HEK293T (cell line): ENCODE measurements around the gene BCL2L2.
"Not testable (repeated sequence)": the region's sequence is repeated elsewhere in the genome, so short reads cannot be mapped to it uniquely, and the experiment has no call there.

Source experiments
- CTCF ChIA-PET: fragments of 350-600 bp; formaldehyde crosslinking; extraction: SDS; loops from one replicate; lab custom pipeline; 2021; ENCODE audit warnings: antibody characterized with exemption, inconsistent platforms; lab: Yijun Ruan, JAX
- POLR2A ChIA-PET: fragments of 350-600 bp; formaldehyde crosslinking; extraction: SDS; loops from one replicate; lab custom pipeline; 2020; ENCODE audit warnings: antibody characterized with exemption, inconsistent platforms; lab: Yijun Ruan, JAX
- DNase-seq: peaks from one replicate; pipeline ENCODE4 v3.0.0; 2012; ENCODE audit warnings: mixed read lengths; ENCODE audit errors: extremely low spot score
- ARNT ChIP-seq: fragments of 450-650 bp; IDR thresholded peaks from 2 replicates; pipeline ENCODE4 v1.6.1; 2017; ENCODE audit warnings: mild to moderate bottlenecking
- BHLHE40 ChIP-seq: fragments of 450-650 bp; IDR thresholded peaks from 2 replicates; pipeline ENCODE4 v1.6.1; 2016; ENCODE audit warnings: mild to moderate bottlenecking, moderate library complexity, borderline replicate concordance
- CTBP1 ChIP-seq: fragments of 450-650 bp; IDR thresholded peaks from 2 replicates; pipeline ENCODE4 v1.6.1; 2016; ENCODE audit warnings: borderline replicate concordance
- ELF4 ChIP-seq: fragments of 450-650 bp; IDR thresholded peaks from 2 replicates; pipeline ENCODE4 v1.6.1; 2017; ENCODE audit warnings: antibody characterized with exemption
- FOXA1 ChIP-seq: fragments of 450-650 bp; IDR thresholded peaks from 2 replicates; pipeline ENCODE4 v1.6.1; 2016; ENCODE audit warnings: mild to moderate bottlenecking
- FOXK2 ChIP-seq: fragments of 450-650 bp; IDR thresholded peaks from 2 replicates; pipeline ENCODE4 v1.6.1; 2016; ENCODE audit warnings: mild to moderate bottlenecking
- FOXM1 ChIP-seq: fragments of 450-650 bp; IDR thresholded peaks from 2 replicates; pipeline ENCODE4 v1.6.1; 2017; ENCODE audit warnings: mild to moderate bottlenecking, borderline replicate concordance
- HDGF ChIP-seq: fragments of 450-650 bp; IDR thresholded peaks from 2 replicates; pipeline ENCODE4 v1.6.1; 2017; ENCODE audit warnings: antibody characterized with exemption, borderline replicate concordance
- L3MBTL2 ChIP-seq: fragments of 450-650 bp; conservative IDR thresholded peaks from 2 replicates; pipeline ENCODE4 v1.6.1; 2016; ENCODE audit warnings: mild to moderate bottlenecking
- LEF1 ChIP-seq: fragments of 450-650 bp; IDR thresholded peaks from 2 replicates; pipeline ENCODE4 v1.6.1; 2017; ENCODE audit warnings: mild to moderate bottlenecking, borderline replicate concordance
- NFRKB ChIP-seq: fragments of 450-650 bp; IDR thresholded peaks from 2 replicates; pipeline ENCODE4 v1.6.1; 2016; ENCODE audit warnings: mild to moderate bottlenecking, moderate library complexity
- PKNOX1 ChIP-seq: fragments of 450-650 bp; IDR thresholded peaks from 2 replicates; pipeline ENCODE4 v1.6.1; 2016
- SP1 ChIP-seq: fragments of 450-650 bp; IDR thresholded peaks from 2 replicates; pipeline ENCODE4 v1.6.1; 2017
- SUZ12 ChIP-seq: fragments of 450-650 bp; IDR thresholded peaks from 2 replicates; pipeline ENCODE4 v1.6.1; 2016; ENCODE audit warnings: mild to moderate bottlenecking
- TARDBP ChIP-seq: fragments of 450-650 bp; IDR thresholded peaks from 2 replicates; pipeline ENCODE4 v1.6.1; 2016
- ZNF384 ChIP-seq: fragments of 450-650 bp; IDR thresholded peaks from 2 replicates; pipeline ENCODE4 v1.6.1; 2016

Gene BCL2L2

GRCh38 chr14:23322568-23323517 lies 16.2 kb downstream of the BCL2L2 start:
- DNase-seq = no peak
- CTCF ChIA-PET = interaction anchor here (0.6 to 2.6 kb wide), 6 partner anchors 16 to 216 kb away, joined by 3 to 13 read pairs (median 4); partner anchors contain the start of gene BCL2L2
- POLR2A ChIA-PET = interaction anchor here (0.7 to 8.9 kb wide), 18 partner anchors 11 to 792 kb away, joined by 3 to 256 read pairs (median 6); partner anchors contain the start of genes AP1G2, BCL2L2, CMTM5 and DCAF11
- TF ChIP-seq SP1 = no peak

DNA sequence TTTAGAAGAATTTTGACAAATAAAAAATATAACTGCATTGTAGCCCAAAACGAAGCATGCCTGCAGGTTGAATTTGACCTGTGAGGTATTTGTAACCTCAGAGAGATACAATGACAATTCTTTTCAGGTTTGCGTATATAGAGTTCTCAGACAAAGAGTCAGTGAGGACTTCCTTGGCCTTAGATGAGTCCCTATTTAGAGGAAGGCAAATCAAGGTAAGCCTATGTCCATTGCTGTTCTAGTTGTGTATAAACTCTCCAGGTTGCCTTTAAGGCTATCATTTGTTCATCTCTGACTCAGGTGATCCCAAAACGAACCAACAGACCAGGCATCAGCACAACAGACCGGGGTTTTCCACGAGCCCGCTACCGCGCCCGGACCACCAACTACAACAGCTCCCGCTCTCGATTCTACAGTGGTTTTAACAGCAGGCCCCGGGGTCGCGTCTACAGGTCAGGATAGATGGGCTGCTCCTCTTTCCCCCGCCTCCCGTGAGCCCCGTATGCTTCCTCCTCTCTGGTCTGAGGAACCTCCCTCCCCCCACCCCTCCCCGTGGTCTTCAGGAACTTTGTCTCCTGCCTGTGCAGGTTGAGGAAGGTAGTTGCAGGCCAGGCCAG lies 17.3 kb downstream of the BCL2L2 start:
- POLR2A ChIA-PET = interaction anchor here (0.9 to 8.9 kb wide), 2 partner anchors 20 to 30 kb away, joined by 4 to 256 read pairs; partner anchors contain the start of genes BCL2L2 and PPP1R3E
- no peak for DNase-seq
- TF ChIP-seq HDGF (no peak), FOXK2 (no peak), LEF1 (no peak), FOXA1 (no peak), SP1 (no peak), ARNT (no peak), L3MBTL2 (no peak), NFRKB (no peak), FOXM1 (no peak), TARDBP (no peak), CTBP1 (no peak), PKNOX1 (no peak), SUZ12 (no peak), ZNF384 (no peak), ELF4 (no peak)
- CTCF ChIA-PET = no interaction called here

- TF ChIP-seq FOXA1 = no peak
- no peak for TF ChIP-seq SP1
- no peak for TF ChIP-seq L3MBTL2
- TF ChIP-seq NFRKB = no peak
- TF ChIP-seq HDGF = no peak
- no peak for TF ChIP-seq CTBP1
- no peak for TF ChIP-seq TARDBP
- TF ChIP-seq FOXK2 = no peak
- TF ChIP-seq ELF4 = no peak
- no peak for TF ChIP-seq SUZ12
- no peak for TF ChIP-seq BHLHE40
- no peak for TF ChIP-seq ARNT
- TF ChIP-seq ZNF384 = no peak
- TF ChIP-seq PKNOX1 = no peak
- no peak for TF ChIP-seq FOXM1
- no peak for TF ChIP-seq LEF1
- CTCF ChIA-PET = no interaction called here
- POLR2A ChIA-PET = interaction anchor here (8.9 kb wide), 1 partner anchor 20 kb away, joined by 256 read pairs; the partner anchor contains the start of genes BCL2L2 and PPP1R3E
Measured at GRCh38 chr14:23324455-23324846, 17.8 kb downstream of the BCL2L2 start.

GRCh38 chr14:23324993-23325392 lies 18.4 kb downstream of the BCL2L2 start:
- CTCF ChIA-PET = no interaction called here
- POLR2A ChIA-PET = interaction anchor here (8.9 kb wide), 1 partner anchor 21 kb away, joined by 256 read pairs; the partner anchor contains the start of genes BCL2L2 and PPP1R3E
- TF ChIP-seq PKNOX1 (no peak), SUZ12 (no peak), L3MBTL2 (no peak), CTBP1 (no peak), BHLHE40 (no peak), HDGF (no peak), FOXK2 (no peak)
- no peak for DNase-seq

More at GRCh38 chr14:23324455-23324846, 17.8 kb downstream of the BCL2L2 start:
- no peak for DNase-seq

DNA sequence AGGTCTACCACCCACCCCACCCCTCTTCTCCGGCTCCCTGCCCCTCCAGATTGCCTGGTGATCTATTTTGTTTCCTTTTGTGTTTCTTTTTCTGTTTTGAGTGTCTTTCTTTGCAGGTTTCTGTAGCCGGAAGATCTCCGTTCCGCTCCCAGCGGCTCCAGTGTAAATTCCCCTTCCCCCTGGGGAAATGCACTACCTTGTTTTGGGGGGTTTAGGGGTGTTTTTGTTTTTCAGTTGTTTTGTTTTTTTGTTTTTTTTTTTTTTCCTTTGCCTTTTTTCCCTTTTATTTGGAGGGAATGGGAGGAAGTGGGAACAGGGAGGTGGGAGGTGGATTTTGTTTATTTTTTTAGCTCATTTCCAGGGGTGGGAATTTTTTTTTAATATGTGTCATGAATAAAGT lies 19.1 kb downstream of the BCL2L2 start:
- DNase-seq = not testable (repeated sequence)
- ChIA-PET POLR2A (interaction anchor here (1.0 to 2.2 kb wide), 3 partner anchors 24 to 55 kb away, joined by 4 to 13 read pairs (median 10); partner anchors contain the start of gene PPP1R3E), CTCF (interaction anchor here (2.7 kb wide), 1 partner anchor 54 kb away, joined by 24 read pairs; no protein-coding TSS in a partner anchor)
